Peyer's patch (tissue), 4 donors: Measurements from ENCODE around the gene SLC23A1. TPM values are rescaled to one million over a fixed set of nuclear protein-coding genes. Genes with fewer than 3 reads are reported as not detected.

Experiments
- DNase-seq, 3 donors: peaks; one replicate each; pipeline ENCODE4 v3.0.0-alpha.2; 2017 to 2019
- H3K27ac ChIP-seq, 4 donors: fragments of 200-600 bp; sonication (generic); one replicate each; pipeline ENCODE4 v1.5.1; 2016 to 2019
- H3K27me3 ChIP-seq, 2 donors: fragments of 200-600 bp; sonication (generic); one replicate each; pipeline ENCODE4 v1.5.1; 2019
- H3K36me3 ChIP-seq, 3 donors: fragments of 200-600 bp; sonication (generic); one replicate each; pipeline ENCODE4 v1.5.1; 2016 to 2019
- H3K4me1 ChIP-seq, 4 donors: fragments of 200-600 bp; sonication (generic); one replicate each; pipeline ENCODE4 v1.5.1; 2016 to 2019
- H3K4me3 ChIP-seq, 4 donors: fragments of 200-600 bp; sonication (generic); 1 replicate in 3 of 4; 2 replicates in 1 of 4; pipeline ENCODE4 v1.5.1; 2016 to 2019; ENCODE audit warnings: mild to moderate bottlenecking in 1 of 4
- H3K9me3 ChIP-seq, 4 donors: fragments of 200-600 bp; sonication (generic); one replicate each; pipeline ENCODE4 v1.5.1; 2016 to 2019; ENCODE audit warnings: mild to moderate bottlenecking in 1 of 4
- POLR2A ChIP-seq, 2 donors: fragments of 450-650 bp; IDR thresholded peaks; one replicate each; pipeline ENCODE4 v1.5.1; 2017; ENCODE audit warnings: antibody characterized with exemption in 2 of 2, mild to moderate bottlenecking in 2 of 2, moderate library complexity in 2 of 2
- total RNA-seq, 4 donors: library from RNA; depleted of rRNA; stranded (reverse); fragments of >200 nt; gene quantifications; one replicate each; pipeline ENCODE4 v1.1.0, GENCODE V29; 2016
- TF ChIP-seq, protein P1 (sequence below), 6 experiments: fragments of 450-650 bp in 4 of 6; fragments of 200-600 bp in 2 of 6; sonication (generic) in 1 of 6; IDR thresholded peaks; one replicate each; pipeline ENCODE4 v1.5.1; 2017 to 2019; ENCODE audit warnings: antibody characterized with exemption in 6 of 6, mild to moderate bottlenecking in 3 of 6, moderate library complexity in 1 of 6

The SLC23A1 gene
- total RNA-seq, 4 donors from 2014 or later: 1.7 to 198 (median 143) TPM

DNA sequence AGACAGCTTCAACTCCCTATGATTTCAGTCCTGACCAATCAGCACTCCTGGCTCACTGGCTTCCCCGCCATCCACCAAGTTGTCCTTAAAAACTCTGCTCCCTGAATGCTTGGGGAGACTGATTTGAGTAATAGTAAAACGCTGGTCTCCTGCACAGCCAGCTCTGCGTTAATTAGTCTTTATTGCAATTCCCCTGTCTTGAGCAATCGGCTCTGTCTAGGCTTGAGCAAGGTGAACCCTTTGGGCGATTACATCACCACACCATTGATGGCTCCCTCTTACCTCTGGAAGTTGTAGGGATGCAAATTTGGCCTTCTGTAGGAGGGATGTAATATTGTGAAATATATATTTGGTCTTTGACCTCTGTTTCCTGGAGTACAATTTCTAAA, 2.9 kb upstream of the SLC23A1 start:
- H3K27ac ChIP-seq: peak overlapping the region in 2 of 4 donors; percentile 3 to 83
- H3K36me3 ChIP-seq: no peaks in the 10 kb centered on the region
- H3K9me3 ChIP-seq: no peaks in the 10 kb centered on the region
- H3K4me3 ChIP-seq: no peak overlapping the region
- peaks cover 12 to 55% (median 26%) of the 10 kb centered on the region in 4 donors for H3K4me1 ChIP-seq
- TF ChIP-seq, protein P1, sequence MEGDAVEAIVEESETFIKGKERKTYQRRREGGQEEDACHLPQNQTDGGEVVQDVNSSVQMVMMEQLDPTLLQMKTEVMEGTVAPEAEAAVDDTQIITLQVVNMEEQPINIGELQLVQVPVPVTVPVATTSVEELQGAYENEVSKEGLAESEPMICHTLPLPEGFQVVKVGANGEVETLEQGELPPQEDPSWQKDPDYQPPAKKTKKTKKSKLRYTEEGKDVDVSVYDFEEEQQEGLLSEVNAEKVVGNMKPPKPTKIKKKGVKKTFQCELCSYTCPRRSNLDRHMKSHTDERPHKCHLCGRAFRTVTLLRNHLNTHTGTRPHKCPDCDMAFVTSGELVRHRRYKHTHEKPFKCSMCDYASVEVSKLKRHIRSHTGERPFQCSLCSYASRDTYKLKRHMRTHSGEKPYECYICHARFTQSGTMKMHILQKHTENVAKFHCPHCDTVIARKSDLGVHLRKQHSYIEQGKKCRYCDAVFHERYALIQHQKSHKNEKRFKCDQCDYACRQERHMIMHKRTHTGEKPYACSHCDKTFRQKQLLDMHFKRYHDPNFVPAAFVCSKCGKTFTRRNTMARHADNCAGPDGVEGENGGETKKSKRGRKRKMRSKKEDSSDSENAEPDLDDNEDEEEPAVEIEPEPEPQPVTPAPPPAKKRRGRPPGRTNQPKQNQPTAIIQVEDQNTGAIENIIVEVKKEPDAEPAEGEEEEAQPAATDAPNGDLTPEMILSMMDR (IDR thresholded peaks at IDR 0.05): no peak
- no peak for TF ChIP-seq POLR2A (IDR thresholded peaks at IDR 0.05)
- DNase-seq: peak in 1 of 3 donors; percentile 20
- H3K27me3 ChIP-seq: no peaks in the 10 kb centered on the region

DNA sequence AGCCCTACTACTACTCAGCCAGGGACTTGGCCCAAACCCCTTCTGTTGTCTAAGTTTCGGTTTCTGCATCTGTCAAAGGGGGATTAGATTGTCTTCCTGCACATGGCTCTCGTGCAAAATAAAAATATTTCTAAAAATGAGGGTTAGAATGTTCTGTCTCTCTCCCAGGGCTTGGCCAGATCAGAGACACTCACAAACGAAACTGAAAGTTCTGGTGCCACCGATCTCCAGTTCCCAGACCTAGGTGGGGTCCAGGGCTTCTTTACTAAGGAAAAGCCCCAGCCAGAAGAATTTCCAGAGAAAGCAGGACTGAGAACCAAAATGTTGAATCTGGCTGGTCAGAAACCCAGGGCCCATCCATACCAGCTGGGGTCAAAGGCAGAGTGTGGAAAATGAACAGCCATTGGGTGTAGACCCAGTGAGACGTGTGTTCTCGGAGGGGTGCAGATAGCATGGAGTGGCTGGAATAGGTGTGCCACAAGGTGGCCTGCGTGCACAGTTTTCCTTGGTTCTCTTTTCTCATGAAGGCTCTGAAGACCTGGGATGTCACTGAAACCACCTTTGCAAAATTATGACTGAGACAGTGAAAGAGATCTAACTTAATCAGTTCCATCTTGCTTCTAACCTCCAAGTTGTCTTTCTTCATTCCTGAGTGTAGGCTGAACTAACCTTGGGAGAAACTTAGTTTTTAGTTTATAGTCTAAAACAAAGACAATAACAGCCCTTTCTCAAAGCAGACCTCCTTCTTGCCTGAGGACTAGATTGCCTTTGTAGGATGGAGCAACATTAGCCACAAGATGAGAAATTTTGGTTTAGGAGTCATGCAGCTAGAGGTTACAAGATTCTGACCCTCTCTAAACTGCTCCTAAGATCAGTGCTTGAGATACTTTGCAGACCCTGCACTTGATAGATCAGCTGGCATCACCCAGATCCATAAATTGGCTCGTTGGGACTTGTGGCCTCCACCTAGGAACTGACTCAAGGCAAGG, 2.3 kb upstream of the SLC23A1 start:
- TF ChIP-seq POLR2A (IDR thresholded peaks at IDR 0.05): no peak
- TF ChIP-seq, protein P1 (IDR thresholded peaks at IDR 0.05): peak in 4 of 6 experiments; percentile 21 to 59 (median 55)
- H3K27ac ChIP-seq: peak overlapping the region; percentile 53 to 83 (median 70)
- H3K36me3 ChIP-seq: no peaks in the 10 kb centered on the region
- peak overlapping the region; percentile 1 to 47 (median 34) for H3K4me3 ChIP-seq
- DNase-seq: peak in 1 of 3 donors; percentile 67
- no peaks in the 10 kb centered on the region for H3K9me3 ChIP-seq
- peaks cover 12 to 52% (median 24%) of the 10 kb centered on the region in 4 donors for H3K4me1 ChIP-seq
- H3K27me3 ChIP-seq: no peaks in the 10 kb centered on the region

DNA sequence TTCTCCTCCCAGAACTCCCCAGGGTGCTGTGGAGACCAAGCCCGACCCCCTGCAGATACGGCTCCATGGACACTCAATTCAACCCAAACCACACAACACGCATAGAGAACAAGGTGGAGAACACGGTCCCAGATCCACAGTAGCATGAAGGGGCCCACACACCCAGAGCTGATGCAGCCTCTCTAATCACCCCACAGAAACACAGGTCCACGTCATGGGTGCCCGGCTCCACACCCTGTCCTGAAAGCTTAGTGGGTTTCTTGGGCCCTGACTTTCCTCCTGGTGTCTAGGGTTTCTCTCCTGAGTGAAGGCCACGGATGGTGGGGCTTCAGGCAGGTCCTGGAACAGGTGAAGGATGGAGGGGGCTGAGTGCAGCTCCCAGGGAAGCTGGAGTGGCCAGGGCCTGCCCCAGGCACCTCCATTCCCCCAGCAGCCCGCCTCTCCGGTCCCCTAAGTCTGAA, 1.5 kb upstream of the SLC23A1 start:
- TF ChIP-seq, protein P1 (IDR thresholded peaks at IDR 0.05): no peak
- TF ChIP-seq POLR2A (IDR thresholded peaks at IDR 0.05): no peak
- H3K27ac ChIP-seq: peak overlapping the region; percentile 53 to 83 (median 70)
- H3K4me3 ChIP-seq: peak overlapping the region; percentile 1 to 47 (median 34)

GRCh38 chr5:139383993-139384590, 995 bp upstream of the SLC23A1 start:
- Histone ChIP-seq H3K27me3 (no peaks in the 10 kb centered on the region), H3K4me1 (peaks cover 12 to 49% (median 22%) of the 10 kb centered on the region in 4 donors), H3K9me3 (no peaks in the 10 kb centered on the region), H3K27ac (peak overlapping the region; percentile 53 to 83 (median 70)), H3K36me3 (peaks cover 0 to 5% (median 0%) of the 10 kb centered on the region in 3 donors), H3K4me3 (peak overlapping the region in 1 of 4 donors; percentile 44)
- TF ChIP-seq, protein P1 (IDR thresholded peaks at IDR 0.05): no peak
- no peak for TF ChIP-seq POLR2A (IDR thresholded peaks at IDR 0.05)
- DNase-seq: peak in 1 of 3 donors; percentile 48

More for the DNA sequence above, 1.5 kb upstream of the SLC23A1 start:
- H3K4me1 ChIP-seq: peaks cover 12 to 52% (median 22%) of the 10 kb centered on the region in 4 donors
- peak in 1 of 3 donors; percentile 44 for DNase-seq
- no peaks in the 10 kb centered on the region for H3K9me3 ChIP-seq
- H3K36me3 ChIP-seq: peaks cover 0 to 5% (median 0%) of the 10 kb centered on the region in 3 donors
- H3K27me3 ChIP-seq: no peaks in the 10 kb centered on the region

GRCh38 chr5:139382807-139383206, 290 bp downstream of the SLC23A1 start:
- Histone ChIP-seq H3K27ac (peak overlapping the region in 3 of 4 donors; percentile 53 to 83 (median 60)), H3K4me3 (peak overlapping the region in 2 of 4 donors; percentile 42 to 44)

More at GRCh38 chr5:139382807-139383206, 290 bp downstream of the SLC23A1 start:
- peaks cover 0 to 13% (median 0%) of the 10 kb centered on the region in 3 donors for H3K36me3 ChIP-seq
- H3K9me3 ChIP-seq: no peaks in the 10 kb centered on the region
- H3K4me1 ChIP-seq: peaks cover 12 to 38% (median 15%) of the 10 kb centered on the region in 4 donors
- H3K27me3 ChIP-seq: no peaks in the 10 kb centered on the region
- TF ChIP-seq, protein P1 (IDR thresholded peaks at IDR 0.05): no peak
- no peak for TF ChIP-seq POLR2A (IDR thresholded peaks at IDR 0.05)
- no peak for DNase-seq
